ENCODE measurements around the gene IFRD1.
"Not testable (repeated sequence)": the region's sequence is repeated elsewhere in the genome, so short reads cannot be mapped to it uniquely, and the experiment has no call there.

Gene IFRD1

GRCh38 chr7:112444505-112444904 is 5.8 kb upstream of the IFRD1 start:
- no peak for DNase-seq

GRCh38 chr7:112446431-112446830 is 3.8 kb upstream of the IFRD1 start:
- DNase-seq: no peak

- DNase-seq: no peak
Observed at GRCh38 chr7:112447406-112447805, 2.9 kb upstream of the IFRD1 start.

- no peak for DNase-seq
Observed at GRCh38 chr7:112448381-112448780, 1.9 kb upstream of the IFRD1 start.

- DNase-seq: no peak
Observed at GRCh38 chr7:112448891-112449290, 1.4 kb upstream of the IFRD1 start.

- peak; percentile 72 for DNase-seq
Observed at GRCh38 chr7:112449353-112449752, 907 bp upstream of the IFRD1 start.

- peak; percentile 88 for DNase-seq
Observed at GRCh38 chr7:112450807-112451761, 824 bp downstream of the IFRD1 start.

- no peak for DNase-seq
Observed at GRCh38 chr7:112452102-112452888, 2.0 kb downstream of the IFRD1 start.

- DNase-seq: no peak
Observed at GRCh38 chr7:112453505-112454171, 3.4 kb downstream of the IFRD1 start.

GRCh38 chr7:112454191-112454590 is 3.9 kb downstream of the IFRD1 start:
- not testable (repeated sequence) for DNase-seq

GRCh38 chr7:112459645-112460044 is 9.4 kb downstream of the IFRD1 start:
- no peak for DNase-seq

GRCh38 chr7:112462236-112462635 is 12.0 kb downstream of the IFRD1 start:
- no peak for DNase-seq

GRCh38 chr7:112467867-112468266 is 17.6 kb downstream of the IFRD1 start:
- no peak for DNase-seq

- DNase-seq: no peak
Observed at GRCh38 chr7:112470194-112470593, 19.9 kb downstream of the IFRD1 start.

- no peak for DNase-seq
Observed at GRCh38 chr7:112476390-112477052, 26.3 kb downstream of the IFRD1 start.

- DNase-seq: no peak
Observed at GRCh38 chr7:112481121-112481736, 31.0 kb downstream of the IFRD1 start.

GRCh38 chr7:112481833-112482670 is 31.8 kb downstream of the IFRD1 start:
- no peak for DNase-seq

GRCh38 chr7:112484671-112485167 is 34.5 kb downstream of the IFRD1 start:
- no peak for DNase-seq

- DNase-seq: no peak
Observed at GRCh38 chr7:112485766-112486165, 35.5 kb downstream of the IFRD1 start.

GRCh38 chr7:112487457-112488263 is 37.4 kb downstream of the IFRD1 start:
- DNase-seq: no peak

All from stimulated activated CD4-positive, alpha-beta T cell treated with anti-CD3 and anti-CD28 coated beads, Interleukin-1b, Interleukin-23, amount 100 ng/mL, for 48 hours (primary cell).